Measurements from ENCODE around the gene MCHR2.

- TF ChIP-seq, protein P1, sequence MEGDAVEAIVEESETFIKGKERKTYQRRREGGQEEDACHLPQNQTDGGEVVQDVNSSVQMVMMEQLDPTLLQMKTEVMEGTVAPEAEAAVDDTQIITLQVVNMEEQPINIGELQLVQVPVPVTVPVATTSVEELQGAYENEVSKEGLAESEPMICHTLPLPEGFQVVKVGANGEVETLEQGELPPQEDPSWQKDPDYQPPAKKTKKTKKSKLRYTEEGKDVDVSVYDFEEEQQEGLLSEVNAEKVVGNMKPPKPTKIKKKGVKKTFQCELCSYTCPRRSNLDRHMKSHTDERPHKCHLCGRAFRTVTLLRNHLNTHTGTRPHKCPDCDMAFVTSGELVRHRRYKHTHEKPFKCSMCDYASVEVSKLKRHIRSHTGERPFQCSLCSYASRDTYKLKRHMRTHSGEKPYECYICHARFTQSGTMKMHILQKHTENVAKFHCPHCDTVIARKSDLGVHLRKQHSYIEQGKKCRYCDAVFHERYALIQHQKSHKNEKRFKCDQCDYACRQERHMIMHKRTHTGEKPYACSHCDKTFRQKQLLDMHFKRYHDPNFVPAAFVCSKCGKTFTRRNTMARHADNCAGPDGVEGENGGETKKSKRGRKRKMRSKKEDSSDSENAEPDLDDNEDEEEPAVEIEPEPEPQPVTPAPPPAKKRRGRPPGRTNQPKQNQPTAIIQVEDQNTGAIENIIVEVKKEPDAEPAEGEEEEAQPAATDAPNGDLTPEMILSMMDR (IDR thresholded peaks at IDR 0.05; ENCODE audit: borderline replicate concordance, extremely low read depth, low read length, poor library complexity, severe bottlenecking) = no peak
- no peak for TF ChIP-seq EZH2 (IDR thresholded peaks at IDR 0.05; ENCODE audit: borderline replicate concordance, low read depth, low read length, severe bottlenecking)
These were observed 14.1 kb downstream of the MCHR2 start for GRCh38 chr6:99979953-99980352.
